Activated gamma-delta T cell (primary cell): ENCODE results near the gene CDCA4.
A peak's percentile ranks its signal among the peaks of the same experiment; 100 is the strongest.

ENCODE experiments used
- DNase-seq: peaks from one replicate; lab custom pipeline; 2025; lab: John Stamatoyannopoulos, UW

CDCA4 gene

GRCh38 chr14:104989236-104989950 is 31.5 kb downstream of the CDCA4 start:
- DNase-seq: no peak

GRCh38 chr14:104986487-104987164 is 34.3 kb downstream of the CDCA4 start:
- DNase-seq: no peak

DNA sequence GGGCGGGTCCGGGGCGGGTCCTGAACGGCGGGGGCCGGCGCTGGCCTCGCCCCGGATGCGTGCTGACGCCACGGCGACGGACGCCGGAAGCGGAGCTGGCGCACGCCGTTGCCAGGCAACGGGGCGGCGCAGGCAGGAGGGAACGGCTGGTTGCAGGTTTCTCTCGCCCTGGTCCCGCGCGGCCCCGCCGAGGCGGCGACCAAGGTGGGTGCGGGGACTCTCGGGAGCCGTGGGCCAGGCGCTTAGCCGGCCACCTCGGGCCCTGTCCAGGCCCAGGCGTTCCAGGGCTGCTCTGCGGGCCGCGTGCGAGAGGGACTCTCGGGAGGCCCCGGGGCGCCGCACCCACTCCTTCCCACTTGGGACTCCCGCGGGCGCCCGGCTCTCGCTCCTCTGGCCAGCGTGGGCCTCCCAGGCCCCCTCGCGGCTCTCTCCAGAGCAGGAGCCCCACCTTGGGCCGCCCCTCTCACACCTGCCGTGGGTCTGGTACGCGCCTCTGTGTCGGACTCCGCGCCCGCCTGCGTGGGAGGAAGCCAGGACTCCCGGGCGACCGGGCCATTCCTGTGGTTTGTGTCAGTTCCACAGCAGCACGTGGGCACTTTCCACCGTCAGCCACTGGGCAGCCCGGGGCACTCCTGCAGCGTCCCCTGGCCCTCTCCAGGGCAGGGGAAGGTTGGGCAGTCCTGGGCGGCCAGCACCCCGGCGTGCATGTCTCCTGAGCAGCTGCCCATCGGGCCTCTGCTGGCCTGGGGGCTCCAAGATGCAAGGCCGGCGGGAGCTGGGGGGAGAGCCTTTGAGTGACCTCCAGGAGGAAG is 35.0 kb downstream of the CDCA4 start, which contains the start of gene CLBA1:
Gene CLBA1 (plus strand): TSS at position 114 of the 812 bp plus-strand sequence. CDS start 644 bp downstream, at position 758.
- DNase-seq: peak; percentile 90

GRCh38 chr14:104984056-104984894 is 36.6 kb downstream of the CDCA4 start:
- DNase-seq: no peak

- DNase-seq: no peak
Observed at GRCh38 chr14:104983231-104983721, 37.6 kb downstream of the CDCA4 start.

DNA sequence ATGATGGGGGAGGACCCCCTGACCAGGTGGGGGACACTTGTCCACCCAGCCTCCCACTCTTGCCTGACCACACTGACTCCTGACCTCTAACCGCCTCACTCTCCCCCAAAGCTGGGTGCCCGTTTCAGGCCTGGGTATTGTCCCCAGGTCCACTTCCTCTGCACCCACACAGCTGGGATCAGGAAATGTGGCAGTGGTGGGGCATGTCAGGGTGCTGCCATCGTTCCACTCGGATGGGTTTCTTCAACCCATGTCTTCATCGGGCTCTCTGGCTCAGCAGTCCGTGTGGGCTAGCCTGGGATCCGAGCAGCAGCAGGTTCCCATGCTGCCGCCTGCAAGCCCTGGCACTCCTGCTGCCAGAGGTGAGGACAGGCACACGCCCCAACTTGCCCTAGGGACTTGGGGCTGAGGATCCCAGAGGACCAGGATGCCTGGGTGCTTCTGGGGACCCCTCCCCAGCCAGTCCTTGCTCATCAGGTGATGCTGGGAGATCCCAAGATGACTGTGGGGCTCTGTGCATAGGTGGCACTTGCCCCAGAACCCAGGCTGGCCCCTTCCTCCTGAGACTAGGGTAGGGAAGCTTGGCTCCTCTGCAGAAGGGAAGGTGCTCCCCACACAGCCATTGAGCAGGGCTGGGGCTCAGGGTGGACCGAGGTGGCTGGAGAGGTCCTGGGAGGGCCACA is 38.2 kb downstream of the CDCA4 start:
- no peak for DNase-seq

DNA sequence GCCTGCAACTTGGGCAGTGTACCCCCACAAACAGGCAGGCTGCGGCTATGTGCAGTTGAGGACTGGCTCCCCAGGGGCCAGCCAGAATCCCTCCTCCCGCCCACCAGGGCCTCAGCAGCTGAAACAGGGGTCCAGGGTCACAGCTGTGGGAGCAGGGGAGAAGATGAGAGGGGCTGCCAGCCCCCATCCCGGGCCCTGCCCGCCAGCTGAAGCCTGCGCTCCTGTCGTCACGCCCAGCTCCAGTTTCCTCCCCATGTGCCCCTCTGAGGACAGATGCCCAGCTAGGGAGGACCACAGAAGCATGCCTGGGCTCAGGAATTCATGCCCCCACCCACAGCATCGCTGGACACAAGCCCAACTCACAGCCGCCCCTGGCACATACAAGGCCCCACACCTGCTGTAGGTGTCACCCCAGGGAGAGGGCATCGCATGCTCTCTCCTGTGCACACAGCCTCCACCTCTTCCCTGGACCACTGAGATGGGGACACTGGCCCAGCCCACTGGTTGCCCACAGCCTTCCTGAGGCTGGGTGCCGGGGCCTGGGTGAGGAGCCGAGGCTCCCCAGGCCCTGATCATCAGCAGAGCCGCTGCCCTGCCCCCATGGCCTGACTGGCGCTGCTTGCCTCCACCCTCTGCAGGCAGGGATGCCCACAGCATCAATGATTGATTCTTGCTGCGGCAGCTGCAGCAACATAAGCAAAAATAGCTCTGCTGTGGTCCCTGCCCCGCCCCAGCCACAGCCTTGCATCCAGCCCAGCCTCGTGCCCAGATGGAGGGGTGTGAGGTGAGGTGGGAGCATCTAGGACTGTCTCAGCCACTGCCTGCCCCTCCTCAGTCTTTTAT is 39.0 kb downstream of the CDCA4 start:
- DNase-seq: no peak

DNA sequence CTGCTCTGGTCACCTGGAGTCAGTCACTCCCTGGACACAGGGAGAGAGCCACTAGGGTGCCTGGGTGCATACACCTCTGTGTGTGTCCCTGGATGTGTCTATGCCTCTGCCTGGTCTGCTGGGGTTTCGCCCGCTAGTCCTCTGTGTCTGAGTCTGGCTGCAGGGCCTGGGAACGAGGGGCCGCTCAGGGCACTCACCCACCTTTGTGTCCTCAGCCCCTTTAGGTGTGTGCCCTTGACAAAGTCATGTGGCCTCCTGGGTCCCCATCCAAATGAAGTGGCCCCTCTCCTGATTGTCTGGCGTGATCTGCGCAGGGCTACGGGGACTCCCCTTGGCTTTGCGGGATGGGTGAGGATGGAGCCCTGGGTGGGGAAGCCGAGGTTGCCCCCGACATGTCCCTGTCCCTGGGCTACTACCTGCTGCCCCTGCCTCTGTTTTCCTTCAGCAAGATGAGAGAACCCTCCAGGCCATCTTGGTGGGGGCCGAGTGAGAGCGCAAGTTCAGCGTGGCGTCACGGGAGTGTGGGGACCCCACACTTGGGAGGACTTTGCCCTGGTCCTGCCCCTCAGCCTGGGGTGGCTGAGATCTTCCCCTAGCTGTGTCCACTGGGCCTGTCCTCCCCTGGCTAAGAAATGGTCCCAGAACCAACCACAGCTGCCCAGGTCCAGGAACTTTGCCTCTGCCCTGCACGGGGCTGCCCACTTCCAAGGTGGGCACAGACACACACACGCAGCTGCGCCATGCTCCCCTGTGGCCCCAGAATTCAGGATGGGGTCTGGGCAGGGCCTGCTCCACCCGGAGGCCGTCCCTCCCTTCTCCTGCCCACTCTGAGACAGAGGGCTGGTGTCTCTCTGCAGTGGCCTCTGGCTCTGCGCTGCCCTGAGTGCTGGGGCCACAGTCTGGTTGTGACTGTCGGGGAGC is 40.0 kb downstream of the CDCA4 start:
- DNase-seq: no peak

DNA sequence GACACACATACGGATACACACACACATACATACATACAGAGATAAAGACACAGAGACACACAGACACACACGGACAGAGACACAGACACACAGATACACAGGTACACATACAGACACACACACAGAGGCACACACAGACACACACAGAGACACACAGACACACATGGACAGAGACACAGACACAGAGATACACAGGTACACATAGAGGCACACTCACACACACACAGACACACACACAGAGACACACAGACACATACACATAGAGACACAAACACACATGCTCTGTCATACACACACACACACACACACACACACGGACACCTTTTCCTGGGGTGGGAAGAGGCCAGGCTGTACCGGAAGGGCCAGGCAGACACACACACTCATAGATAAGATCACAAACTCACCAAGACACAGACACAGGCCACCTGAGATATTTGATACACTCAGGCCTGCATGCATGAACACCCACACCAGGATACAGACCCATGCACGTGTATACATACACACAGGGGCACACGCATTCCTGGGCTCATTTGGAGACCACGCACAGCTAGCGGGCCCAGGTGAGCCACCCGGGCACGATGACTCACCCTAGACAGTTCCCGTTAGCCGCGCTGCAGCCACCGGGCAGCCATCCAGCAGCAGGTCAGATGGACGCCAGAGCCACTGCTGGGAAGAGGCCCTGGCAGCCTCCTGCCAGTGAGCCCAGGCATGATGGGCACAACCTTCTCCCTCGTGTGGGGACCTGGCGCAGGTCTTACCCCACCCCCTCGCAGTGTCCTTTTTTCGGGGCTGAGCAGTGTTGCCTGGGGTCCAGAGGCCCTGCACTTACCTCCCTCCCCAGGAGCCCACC is 40.9 kb downstream of the CDCA4 start:
- no peak for DNase-seq

- DNase-seq: no peak
Observed at GRCh38 chr14:104978746-104979691, 41.9 kb downstream of the CDCA4 start.

- DNase-seq: peak; percentile 35
Observed at GRCh38 chr14:104977681-104978653, 42.9 kb downstream of the CDCA4 start, which contains the start of gene AHNAK2. Gene AHNAK2 (minus strand): TSS chr14:104978374. CDS start chr14:104978237, 137 bp downstream.

DNA sequence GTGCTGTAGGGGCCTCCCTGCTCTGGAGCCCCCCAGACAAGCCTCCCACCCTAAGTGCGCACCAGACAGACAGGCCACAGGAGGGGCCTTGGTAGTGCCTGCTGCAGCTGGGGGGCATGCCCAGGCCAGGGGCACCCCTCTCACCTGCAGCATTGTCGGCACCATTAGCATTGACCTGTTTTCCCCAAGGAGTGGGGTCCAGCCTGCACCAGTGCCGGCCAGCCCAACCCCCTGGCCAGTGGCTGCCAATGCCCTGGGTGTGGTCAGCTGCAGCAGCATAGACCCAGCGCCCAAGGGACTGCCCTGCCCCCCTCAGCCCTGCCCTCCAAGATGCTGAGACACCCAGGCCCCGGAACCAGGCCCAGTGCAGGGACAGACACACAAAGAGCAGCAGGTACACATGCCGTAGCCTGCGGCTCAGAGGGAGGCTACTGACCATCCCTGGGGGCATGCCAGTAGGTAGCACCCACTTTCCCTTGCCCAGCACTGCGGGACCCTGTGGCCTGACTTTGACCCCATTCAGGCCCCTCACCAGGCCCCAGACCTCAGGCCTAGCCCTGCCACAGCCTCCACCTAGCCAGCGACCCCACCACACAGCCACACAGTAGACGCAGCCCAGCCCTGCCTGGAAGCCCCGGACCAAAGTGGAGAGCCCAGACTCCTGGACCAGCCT is 43.7 kb downstream of the CDCA4 start:
- DNase-seq: no peak

DNA sequence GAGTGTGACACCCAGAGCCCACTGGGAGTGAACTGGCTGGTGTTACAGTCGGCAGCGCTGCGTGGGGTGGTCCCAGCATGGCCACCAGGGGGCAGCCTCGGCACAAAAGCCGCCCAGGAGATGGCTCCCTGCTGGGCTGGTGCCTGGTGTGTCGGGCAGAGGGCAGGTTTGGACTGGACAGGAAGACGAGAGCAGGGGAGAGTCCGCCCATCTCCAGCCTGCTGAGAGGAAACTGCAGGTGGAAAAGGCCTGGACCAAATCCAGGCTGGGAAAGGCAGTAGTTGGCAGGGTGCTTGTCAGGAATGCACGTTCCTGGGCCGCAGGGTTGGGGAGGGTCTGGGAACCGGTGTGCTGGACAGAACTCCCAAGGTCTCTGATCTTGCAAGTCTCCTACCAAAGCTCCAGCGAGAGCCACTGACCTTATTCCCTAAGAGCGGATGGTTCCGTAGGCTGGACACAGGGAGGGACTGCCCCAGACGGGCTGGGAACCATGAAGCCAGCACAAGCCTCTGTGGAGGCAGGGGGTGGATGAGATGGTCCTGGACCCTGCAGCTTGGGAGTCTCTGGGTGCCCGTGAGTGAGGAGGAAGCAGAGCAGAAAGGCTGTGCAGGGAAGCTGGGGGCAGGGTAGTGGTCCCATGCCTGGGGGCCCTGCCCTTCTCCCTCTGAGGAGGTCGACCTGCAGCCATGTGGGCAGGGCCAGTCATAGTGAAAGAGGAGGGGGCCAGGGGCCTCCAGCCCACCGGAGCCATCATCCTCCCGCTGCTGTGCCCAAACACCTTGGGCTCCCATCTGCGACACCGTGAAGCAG is 44.5 kb downstream of the CDCA4 start:
- DNase-seq: peak; percentile 69
